Mucosa of descending colon (tissue), 3 donors: Measurements from ENCODE around the gene ZBTB25. TPM values are rescaled to one million over a fixed set of nuclear protein-coding genes. Genes with fewer than 3 reads are reported as not detected.

Experiments
- ATAC-seq: fragments of 200-7000 bp; cut with Tn5 transposase; one replicate; pipeline ENCODE4 v1.9.1; 2020; ENCODE audit warnings: mild to moderate bottlenecking, moderate library complexity
- DNase-seq, 3 donors: peaks; one replicate each; pipeline ENCODE4 v3.0.0-alpha.2; 2020
- H3K36me3 ChIP-seq: fragments of 200-600 bp; one replicate; pipeline ENCODE4 v1.8.0; 2021; ENCODE audit warnings: low read depth, mild to moderate bottlenecking
- H3K4me1 ChIP-seq: fragments of 200-600 bp; one replicate; pipeline ENCODE4 v1.8.0; 2021; ENCODE audit warnings: low read depth, mild to moderate bottlenecking
- H3K4me3 ChIP-seq: fragments of 200-600 bp; one replicate; pipeline ENCODE4 v1.8.0; 2021; ENCODE audit warnings: mild to moderate bottlenecking
- H3K9me3 ChIP-seq: fragments of 200-600 bp; one replicate; pipeline ENCODE4 v1.8.0; 2021; ENCODE audit warnings: mild to moderate bottlenecking
- CTCF ChIP-seq: fragments of 200-600 bp; IDR thresholded peaks from one replicate; pipeline ENCODE4 v1.8.0; 2022; ENCODE audit warnings: antibody characterized with exemption, mild to moderate bottlenecking
- intact Hi-C, 2 donors: fragments of 100-400 bp; cut with DNase I in 1 of 2; cut with micrococcal nuclease in 1 of 2; formaldehyde crosslinking; loops; one replicate each; pipeline versions ENCODE4 v1.11.0 to v1.11.1; 2022; cut with DNase I, micrococcal nuclease
- total RNA-seq, 3 donors: library from RNA; stranded (reverse); fragmentation: NEBNext Ultra II Directional in 2 of 3; extraction: Animal tissue kit (Norgen Biotek cat#: 25700) in 2 of 3; gene quantifications; one replicate each; pipeline versions ENCODE4 v1.2.1 to v1.2.4, GENCODE V29; 2021 to 2023
- donor health status: DM: no; HTN: no; CAD: no; lungs with moderate emphysema.
- donor health status: DM: no; HTN: no; CAD: no.
- donor health status: DM: no; HTN: yes; CAD: no.

The ZBTB25 gene
- total RNA-seq, 3 donors from 2014 or later = 6.1 to 14.4 (median 7.2) TPM

GRCh38 chr14:64540208-64541202 lies 36.9 kb upstream of the ZBTB25 start, which contains the start of gene HSPA2:
HSPA2 (plus strand) TSS chr14:64540741; CDS start chr14:64540850, 109 bp downstream.
- peaks cover 3% of the 10 kb centered on the region for H3K9me3 ChIP-seq
- TF ChIP-seq CTCF = peak; percentile 85
- DNase-seq (peak; percentile 98 to 100 (median 99)), ATAC-seq (peak; percentile 95)
- intact Hi-C loops = loop anchor here (5.0 to 10.0 kb wide), 2 partner anchors 94 to 97 kb away; no protein-coding TSS in a partner anchor
- no peaks in the 10 kb centered on the region for H3K4me1 ChIP-seq
- peaks cover 3% of the 10 kb centered on the region for H3K36me3 ChIP-seq
- H3K4me3 ChIP-seq = peak within 1 kb of the TSS; percentile 23

GRCh38 chr14:64536488-64537245 lies 33.0 kb upstream of the ZBTB25 start:
- no peak for TF ChIP-seq CTCF
- no peaks in the 10 kb centered on the region for H3K4me1 ChIP-seq
- H3K9me3 ChIP-seq = peaks cover 3% of the 10 kb centered on the region
- ATAC-seq (no peak), DNase-seq (no peak)
- H3K4me3 ChIP-seq = no peak overlapping the region
- intact Hi-C loops = no loop called here
- H3K36me3 ChIP-seq = peaks cover 3% of the 10 kb centered on the region

GRCh38 chr14:64531567-64531966 lies 27.9 kb upstream of the ZBTB25 start:
- no peak for ATAC-seq
- TF ChIP-seq CTCF = no peak
- H3K36me3 ChIP-seq = no peaks in the 10 kb centered on the region

GRCh38 chr14:64525354-64525753 lies 21.7 kb upstream of the ZBTB25 start:
- intact Hi-C loops = no loop called here
- H3K9me3 ChIP-seq = no peaks in the 10 kb centered on the region
- ATAC-seq = no peak
- H3K4me1 ChIP-seq = no peaks in the 10 kb centered on the region
- H3K36me3 ChIP-seq = no peaks in the 10 kb centered on the region
- DNase-seq = no peak
- TF ChIP-seq CTCF = no peak
- H3K4me3 ChIP-seq = no peak overlapping the region

More at GRCh38 chr14:64531567-64531966, 27.9 kb upstream of the ZBTB25 start:
- Histone ChIP-seq H3K9me3 (no peaks in the 10 kb centered on the region), H3K4me3 (no peak overlapping the region), H3K4me1 (no peaks in the 10 kb centered on the region)
- no peak for DNase-seq
- intact Hi-C loops = no loop called here

- Histone ChIP-seq H3K4me3 (no peak overlapping the region), H3K4me1 (peaks cover 5% of the 10 kb centered on the region), H3K9me3 (no peaks in the 10 kb centered on the region), H3K36me3 (no peaks in the 10 kb centered on the region)
- no peak for DNase-seq
- no peak for ATAC-seq
- no peak for TF ChIP-seq CTCF
- intact Hi-C loops = no loop called here
Measured at GRCh38 chr14:64522591-64523355, 19.1 kb upstream of the ZBTB25 start.
